Bronchus fibroblast of lung (primary cell): Measurements from ENCODE around the gene PHLDB1. TPM values are rescaled to one million over a fixed set of nuclear protein-coding genes. Genes with fewer than 3 reads are reported as not detected.

Experiments
- total RNA-seq: library from RNA; depleted of rRNA; stranded (reverse); fragments of >200 nt; gene quantifications from 2 replicates; pipeline ENCODE4 v1.2.3, GENCODE V29; 2015

PHLDB1 gene
- total RNA-seq, result 51.1 and 51.8 TPM in 2 replicates

DNA sequence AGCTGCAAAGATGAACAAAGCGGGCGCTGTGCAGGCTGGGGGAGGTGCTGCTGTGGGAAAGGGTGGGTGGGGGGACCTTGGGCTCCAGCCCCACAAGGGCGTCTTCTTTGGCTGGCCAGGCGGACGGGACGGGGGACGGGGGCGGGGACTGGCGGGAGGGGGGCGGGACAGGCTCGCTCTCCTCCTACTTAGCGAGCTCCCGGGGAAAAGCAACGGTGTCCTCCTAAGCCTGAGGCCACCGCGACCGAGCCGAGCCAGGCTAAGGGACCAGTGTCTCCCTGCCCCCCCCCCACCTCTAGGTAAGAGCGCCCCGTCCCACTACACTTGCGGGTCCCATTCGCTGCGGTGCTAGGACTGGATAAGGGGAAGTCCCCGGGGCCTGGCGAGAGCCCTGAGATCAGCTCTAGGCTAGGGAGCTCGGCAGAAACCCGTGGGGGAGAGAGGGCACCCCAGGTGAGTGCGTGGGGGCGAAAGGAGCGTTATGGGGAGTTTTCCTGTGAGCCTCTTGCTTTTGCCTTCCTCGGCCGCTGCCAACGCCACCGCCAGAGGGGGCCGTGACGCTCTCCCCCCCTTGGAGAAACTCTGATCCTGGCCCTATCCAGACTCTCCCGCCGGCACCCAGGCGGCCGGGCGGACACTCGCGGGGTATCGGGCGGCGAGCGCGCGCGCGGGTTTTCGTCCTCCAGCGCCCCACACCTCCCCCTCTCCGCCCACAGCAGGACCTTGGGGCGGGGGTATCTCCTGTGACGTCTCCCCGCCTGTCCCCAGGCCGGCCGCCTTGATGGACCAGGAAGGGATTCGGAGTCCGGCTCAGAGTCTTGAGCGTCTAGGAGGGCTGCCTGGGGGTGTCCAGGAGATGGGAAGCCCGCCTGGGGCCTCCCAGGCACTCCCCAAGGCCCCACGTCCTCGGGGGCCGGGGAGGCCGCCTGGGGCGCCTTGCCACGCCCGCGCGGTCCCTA is at the start of gene PHLDB1:
PHLDB1 (plus strand) TSS at position 215 of the 959 bp plus-strand sequence. CDS start 6,222 bp downstream, outside the sequence.

DNA sequence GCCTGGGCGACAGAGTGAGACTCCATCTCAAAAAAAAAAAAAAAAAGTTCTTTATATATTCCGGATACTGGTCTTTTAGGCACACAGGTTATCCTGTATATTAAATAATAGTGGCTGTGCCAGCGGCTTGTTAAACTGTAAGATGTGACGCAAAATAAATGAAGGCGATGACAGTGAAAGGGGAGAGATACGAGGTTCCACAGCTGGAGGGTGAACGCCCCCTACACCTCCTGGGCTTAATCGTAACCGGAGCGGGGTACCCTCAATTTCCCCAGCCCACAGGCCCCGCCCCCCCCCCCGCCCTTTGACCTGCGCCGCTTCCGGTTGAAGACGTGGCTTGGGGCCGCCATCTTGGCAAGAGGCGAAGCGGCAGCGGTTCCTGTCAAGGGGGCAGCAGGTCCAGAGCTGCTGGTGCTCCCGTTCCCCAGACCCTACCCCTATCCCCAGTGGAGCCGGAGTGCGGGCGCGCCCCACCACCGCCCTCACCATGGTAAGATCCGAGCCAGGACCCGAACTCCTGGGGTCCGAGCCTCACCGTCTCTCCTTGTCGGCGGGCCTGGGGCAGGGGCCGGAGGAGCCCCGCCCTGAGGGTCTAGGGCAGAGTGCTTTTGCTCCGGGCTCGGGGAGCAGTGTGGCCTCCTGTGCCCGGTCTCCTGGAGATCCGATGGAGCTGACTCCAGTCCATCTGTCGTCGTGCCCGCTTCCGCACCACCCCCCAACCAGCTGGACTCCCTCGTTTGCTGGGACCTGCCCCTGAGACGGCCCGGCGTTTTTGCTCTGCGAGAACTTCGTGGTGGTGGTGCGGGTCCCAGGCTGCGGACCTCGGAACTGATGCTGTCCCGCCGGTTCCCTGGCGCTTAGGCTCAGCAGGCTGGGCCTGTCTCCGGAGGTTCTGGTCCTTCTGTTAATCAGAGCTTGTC is 35.1 kb upstream of the PHLDB1 start, which contains the start of gene ARCN1:
ARCN1 (plus strand) TSS at position 349 of the 920 bp plus-strand sequence; CDS start at position 488, 139 bp downstream.

DNA sequence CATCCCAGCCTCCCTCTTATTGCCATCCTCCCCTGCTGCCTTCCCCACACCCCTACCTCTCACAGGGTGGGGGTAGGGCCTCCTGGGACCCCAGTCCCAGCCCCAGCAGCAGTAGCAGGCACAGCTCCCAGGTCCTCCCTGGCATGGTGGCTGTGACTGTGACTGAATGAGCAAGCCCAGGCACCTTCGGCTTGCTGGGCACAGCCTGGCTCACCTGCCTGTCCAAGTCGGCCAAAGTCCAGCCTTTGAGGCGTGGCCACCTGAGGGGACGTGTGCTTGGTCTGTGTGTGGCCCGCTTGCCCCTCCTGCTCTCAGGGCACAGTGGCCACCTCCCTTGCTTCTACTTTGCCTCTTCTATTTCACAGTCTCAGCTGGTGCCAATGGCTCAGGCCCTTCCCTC is 72.1 kb downstream of the PHLDB1 start, which contains the start of gene TREH:
TREH (minus strand) TSS at position 168 of the 400 bp plus-strand sequence; CDS start at position 145, 23 bp downstream.

Other genes starting within 250 kb of the PHLDB1 start
- gene UBE4A, start 248.0 kb upstream of the PHLDB1 start, total RNA-seq, result 31.7 and 33.5 TPM in 2 replicates
- gene ATP5MG, start 206.0 kb upstream of the PHLDB1 start, total RNA-seq, result 56.2 and 62.9 TPM in 2 replicates
- 10.1 and 13.6 TPM in 2 replicates for gene KMT2A, start 171.1 kb upstream of the PHLDB1 start, total RNA-seq
- 1.0 TPM in 1 of 2 replicates, not detected in the other for gene TTC36, start 80.1 kb upstream of the PHLDB1 start, total RNA-seq
- gene TMEM25, start 76.4 kb upstream of the PHLDB1 start, total RNA-seq, result 21.4 and 23.0 TPM in 2 replicates
- 28.1 and 29.3 TPM in 2 replicates for gene IFT46, start 41.7 kb upstream of the PHLDB1 start, total RNA-seq
- gene ARCN1, start 35.2 kb upstream of the PHLDB1 start, total RNA-seq, result 130 and 141 TPM in 2 replicates
- gene TREH, start 72.0 kb downstream of the PHLDB1 start, total RNA-seq, result not detected in 2 replicates
- 44.9 and 48.8 TPM in 2 replicates for gene DDX6, start 183.5 kb downstream of the PHLDB1 start, total RNA-seq